Stimulated activated CD4-positive, alpha-beta T cell treated with anti-CD3 and anti-CD28 coated beads, TNF-alpha, amount 100 ng/mL, for 1 hour (primary cell): ENCODE data around the gene EARS2.
"Not testable (repeated sequence)": the region's sequence is repeated elsewhere in the genome, so short reads cannot be mapped to it uniquely, and the experiment has no call there.

Source experiments
- DNase-seq, 3 donors: peaks; one replicate each; pipeline ENCODE4 v3.0.0-alpha.2; 2020; ENCODE audit warnings: low read depth in 3 of 3, low spot score in 1 of 3

EARS2 gene

GRCh38 chr16:23528644-23529310 lies 28.4 kb downstream of the EARS2 start:
- no peak for DNase-seq

DNA sequence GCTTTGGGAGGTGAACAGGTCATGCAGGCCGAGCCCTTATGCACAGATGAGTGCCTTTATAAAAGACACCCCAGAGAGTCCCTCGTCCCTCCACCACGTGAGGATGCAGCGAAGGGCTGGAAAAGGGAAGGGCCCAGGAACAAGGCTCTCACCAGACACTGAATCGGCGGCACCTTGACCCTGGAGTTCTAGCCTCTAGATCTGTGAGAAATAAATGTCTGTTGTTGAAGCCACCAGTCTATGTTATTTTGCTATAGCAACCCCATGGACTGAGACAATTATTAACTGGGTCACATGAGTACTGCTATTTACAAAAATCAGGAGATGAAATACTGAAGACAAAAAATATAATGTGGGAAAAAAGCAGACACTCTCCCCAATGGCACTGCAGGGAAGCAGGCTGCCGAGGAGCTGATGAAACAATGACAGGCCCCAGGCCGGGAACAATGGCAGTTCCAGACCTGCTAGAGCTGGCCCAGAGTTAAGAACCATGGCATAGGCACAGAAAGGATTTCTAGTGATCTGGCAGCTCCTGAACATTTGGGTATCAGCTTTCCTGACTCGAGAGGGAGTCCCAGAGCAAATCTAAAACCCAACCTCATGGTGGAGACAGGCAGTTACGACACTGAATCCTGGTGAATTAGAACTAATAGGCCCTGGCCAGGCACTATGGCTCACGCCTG lies 29.0 kb downstream of the EARS2 start:
- no peak for DNase-seq

- DNase-seq, result no peak
Measured at GRCh38 chr16:23524886-23525285, 32.3 kb downstream of the EARS2 start.

GRCh38 chr16:23523876-23524385 lies 33.2 kb downstream of the EARS2 start:
- DNase-seq, result no peak

- no peak for DNase-seq
Measured at GRCh38 chr16:23523321-23523720, 33.8 kb downstream of the EARS2 start.

DNA sequence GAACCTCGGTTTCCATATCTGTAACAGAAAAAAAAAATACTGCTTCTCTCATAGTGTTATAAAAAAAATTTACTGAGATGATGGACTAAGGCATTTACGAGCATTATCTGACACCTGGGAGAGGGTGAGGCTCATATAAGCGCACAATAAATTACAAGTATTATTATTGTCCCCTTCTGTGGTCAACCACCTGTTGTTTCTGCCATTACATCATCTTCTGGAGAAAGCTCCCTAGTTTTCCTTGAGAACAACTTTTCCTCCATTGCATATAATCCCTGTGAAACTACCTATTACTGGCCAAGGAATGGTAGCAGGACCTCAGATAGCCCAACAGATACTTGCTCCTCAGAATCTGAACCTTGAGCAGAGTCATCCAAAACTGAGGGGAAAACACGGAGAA lies 35.2 kb downstream of the EARS2 start:
- DNase-seq, result no peak

- no peak for DNase-seq
Measured at GRCh38 chr16:23521037-23521743, 36.0 kb downstream of the EARS2 start.

GRCh38 chr16:23520500-23520899 lies 36.6 kb downstream of the EARS2 start:
- no peak for DNase-seq

DNA sequence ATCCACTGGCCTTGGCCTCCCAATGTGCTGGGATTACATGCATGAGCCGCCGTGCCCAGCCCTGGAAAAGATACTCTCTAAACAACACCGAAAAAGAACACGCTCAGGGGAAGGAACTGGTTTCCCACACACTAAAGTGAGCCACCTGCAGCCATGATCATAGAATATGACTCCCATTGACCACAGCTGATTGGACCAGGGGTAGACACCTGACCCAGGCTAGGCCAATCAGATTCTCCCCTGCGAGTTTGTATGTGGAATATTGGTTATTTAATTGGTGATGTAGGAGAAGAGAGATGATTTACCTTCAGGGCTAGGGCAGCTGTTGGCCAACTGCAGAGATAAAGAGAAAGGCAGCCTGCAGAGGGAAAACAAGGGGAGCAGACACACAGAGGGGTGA lies 37.9 kb downstream of the EARS2 start:
- no peak for DNase-seq

GRCh38 chr16:23518435-23518891 lies 38.7 kb downstream of the EARS2 start:
- no peak for DNase-seq

DNA sequence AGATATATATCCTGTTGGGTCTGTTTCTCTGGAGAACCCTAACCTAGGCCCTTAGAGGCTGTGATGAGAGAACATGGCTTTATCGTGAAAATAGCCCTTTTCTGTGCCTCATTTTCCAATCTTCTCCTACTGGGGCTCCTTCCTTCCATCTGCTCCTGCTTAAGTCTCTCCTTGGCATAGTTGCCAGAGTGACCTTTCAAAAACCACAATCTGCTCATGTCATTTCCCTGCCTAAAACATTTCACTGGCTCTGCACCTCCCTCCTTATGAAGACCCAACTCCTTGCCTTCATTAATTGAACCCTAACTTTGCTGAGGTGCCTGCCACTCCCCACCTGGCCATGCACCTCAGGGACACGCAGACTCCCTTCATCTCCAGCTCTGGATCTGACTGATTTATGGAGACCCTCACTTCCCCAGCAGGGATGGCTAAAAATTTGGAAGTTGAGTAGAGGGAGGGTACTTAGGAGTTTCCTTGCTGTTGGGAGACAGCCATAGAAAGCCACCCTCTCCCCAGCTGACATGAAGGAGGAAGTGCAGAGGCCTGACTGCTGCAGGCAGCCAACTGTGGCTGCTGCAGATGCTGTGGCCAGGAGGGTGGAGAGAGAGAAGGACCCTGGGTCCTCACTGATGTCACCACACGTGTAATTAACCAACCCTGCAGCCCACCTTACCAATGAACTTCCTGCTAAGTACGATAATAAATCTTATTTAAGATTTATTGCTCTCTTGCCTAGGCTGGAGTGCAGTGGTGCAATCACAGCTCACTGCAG lies 40.6 kb downstream of the EARS2 start:
- no peak for DNase-seq

- DNase-seq, result no peak
Measured at GRCh38 chr16:23515881-23516280, 41.3 kb downstream of the EARS2 start.

DNA sequence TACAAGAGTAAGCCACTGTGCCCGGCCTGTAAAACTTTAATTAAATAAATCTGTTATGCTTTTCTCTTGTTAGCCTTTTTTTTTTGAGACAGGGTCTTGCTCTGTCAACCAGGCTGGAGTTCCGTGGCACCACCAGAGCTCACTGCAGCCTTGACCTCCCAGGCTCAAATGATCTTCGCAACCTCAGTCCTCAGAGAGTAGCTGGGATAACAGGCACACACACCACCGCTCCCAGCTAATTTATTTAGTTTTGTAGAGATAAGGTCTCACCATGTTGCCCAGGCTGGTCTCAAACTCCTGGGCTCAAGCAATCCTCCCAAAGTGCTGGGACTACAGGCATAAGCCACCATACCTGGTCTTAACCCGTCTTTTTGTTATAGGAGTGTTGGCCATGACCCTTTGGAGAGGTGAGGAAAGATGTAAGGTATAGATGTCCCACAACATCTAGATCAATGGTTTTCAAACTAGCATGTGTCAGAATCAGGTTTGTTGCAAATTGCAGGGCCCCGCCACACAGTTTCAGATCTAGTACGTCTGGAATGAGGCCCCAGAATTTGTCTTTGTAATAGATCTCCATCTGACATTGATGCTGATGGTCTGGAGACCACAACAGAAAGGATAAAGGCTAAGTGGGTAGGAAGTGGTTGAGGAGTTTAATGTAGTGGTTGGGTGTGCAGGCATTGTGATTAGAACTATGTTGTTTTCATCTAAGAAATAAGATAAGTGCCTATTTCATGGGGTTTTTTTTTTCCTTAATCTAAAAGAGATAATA lies 42.6 kb downstream of the EARS2 start:
- DNase-seq, result no peak

- no peak for DNase-seq
Measured at GRCh38 chr16:23512168-23512695, 44.9 kb downstream of the EARS2 start.

DNA sequence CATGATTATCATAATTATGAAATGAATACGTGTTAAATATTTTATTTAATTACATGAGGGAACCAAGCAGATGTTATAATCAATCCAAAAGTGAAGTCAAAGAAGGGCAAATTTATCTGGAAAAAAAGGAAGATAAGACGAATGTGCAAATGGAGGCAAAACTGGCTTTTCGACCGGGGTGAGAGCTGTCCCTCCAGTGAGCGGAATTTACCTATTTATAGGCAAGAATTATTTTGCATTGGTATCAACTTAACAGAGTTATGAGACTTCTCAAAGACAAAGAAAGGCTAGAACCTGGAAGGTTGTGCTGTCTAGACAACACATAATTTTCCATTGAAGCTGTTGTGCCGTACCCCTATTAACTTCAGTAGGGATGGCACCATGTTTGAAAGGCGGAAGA lies 45.4 kb downstream of the EARS2 start:
- no peak for DNase-seq

GRCh38 chr16:23510915-23511270 lies 46.3 kb downstream of the EARS2 start:
- not testable (repeated sequence) for DNase-seq

DNA sequence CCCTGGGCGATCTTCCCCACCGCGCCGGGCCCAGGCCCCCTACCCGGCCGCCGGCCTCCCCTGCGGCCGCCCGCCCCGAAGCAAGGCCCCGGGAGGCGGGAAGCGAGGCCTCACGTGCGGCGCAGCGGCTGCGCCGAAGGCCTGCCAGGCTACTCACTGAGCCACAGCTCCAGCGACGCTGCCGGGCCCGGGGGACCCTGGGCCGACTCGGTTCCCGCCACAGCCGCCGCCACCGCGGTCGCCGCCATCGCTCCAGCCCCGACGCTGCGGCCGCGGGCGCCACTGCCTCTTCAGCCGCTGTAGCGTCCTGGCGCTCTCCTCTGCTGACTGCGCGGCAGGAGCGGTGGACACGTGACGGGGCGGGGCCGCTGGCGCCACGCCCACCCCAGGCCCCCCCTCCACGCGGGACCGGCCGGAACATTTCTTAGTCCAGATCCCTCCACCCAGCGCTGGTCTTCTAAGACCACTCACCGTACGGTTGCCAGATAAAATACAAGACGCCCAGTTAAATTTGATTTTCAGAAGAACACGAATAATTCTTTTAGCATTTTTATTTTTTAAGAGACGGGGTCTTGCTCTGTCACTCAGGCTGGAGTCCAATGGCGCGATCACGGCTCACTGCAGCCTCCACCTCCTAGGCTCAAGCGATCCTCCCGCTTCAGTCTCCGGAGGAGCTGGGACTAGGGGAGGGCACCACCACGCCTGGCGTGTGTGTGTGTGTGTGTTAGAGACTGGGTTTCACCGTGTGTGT lies 46.8 kb downstream of the EARS2 start, which contains the start of gene GGA2:
TSS of gene GGA2 (minus strand) at position 331 of the 751 bp plus-strand sequence. CDS start at position 248, 83 bp downstream.
- DNase-seq, result peak; percentile 47 to 75 (median 51)

DNA sequence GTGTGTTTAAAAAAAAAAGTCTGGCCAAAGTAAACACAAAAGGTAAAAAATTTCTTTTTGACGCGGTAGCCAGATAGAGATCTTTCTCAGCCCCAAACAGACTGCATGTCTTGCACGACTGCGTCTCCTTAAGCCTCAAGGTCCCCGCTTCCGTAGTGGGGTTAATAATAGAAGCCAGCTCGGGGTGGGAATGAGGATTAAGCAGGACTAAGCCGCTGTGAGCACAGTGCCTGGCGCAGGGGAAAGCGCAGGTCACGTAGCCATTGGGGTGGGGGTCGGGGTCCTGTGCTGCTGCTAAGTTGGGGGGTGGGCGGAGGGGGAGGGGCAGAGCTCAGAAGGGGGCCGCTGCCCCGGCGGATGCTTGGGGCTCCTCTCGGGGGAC lies 47.4 kb downstream of the EARS2 start:
- peak in 1 of 3 donors; percentile 6 for DNase-seq

- DNase-seq, result no peak
Measured at GRCh38 chr16:23509441-23509754, 47.8 kb downstream of the EARS2 start.
